HepG2 (cell line): ENCODE measurements around the gene SCIN. TPM values are rescaled to one million over a fixed set of nuclear protein-coding genes. Genes with fewer than 3 reads are reported as not detected.

Source experiments
- ATAC-seq: fragments of 200-7000 bp; cut with Tn5 transposase; 3 replicates; pipeline ENCODE4 v1.9.1; 2020; ENCODE audit warnings: mild to moderate bottlenecking, moderate library complexity
- BruUV-seq: library from RNA; stranded (reverse); fragments of 400-500 nt; replicated peaks from 2 replicates; lab custom pipeline; 2021; lab: Mats Ljungman, UMichigan
- CTCF ChIA-PET: fragments of 300-600 bp; formaldehyde crosslinking; extraction: SDS; loops from one replicate; lab custom pipeline; 2021; ENCODE audit warnings: low total read pairs, inconsistent platforms, low intra/inter-chr PET ratio; lab: Yijun Ruan, JAX
- POLR2A ChIA-PET: fragments of 350-600 bp; sonication (Branson Sonifier 250); formaldehyde crosslinking; loops from one replicate; lab custom pipeline; 2020; ENCODE audit warnings: antibody characterized with exemption, inconsistent platforms; lab: Yijun Ruan, JAX
- DNase-seq: peaks from one replicate; pipeline ENCODE4 v3.0.0-alpha.2; 2015; ENCODE audit warnings: low spot score
- FAIRE-seq: peaks from 3 replicates; lab custom pipeline; 2011; peaks lifted over from hg19 to GRCh38; lab: Jason Lieb, UNC
- H2AFZ ChIP-seq: one replicate; pipeline ENCODE4 v1.6.1; 2011; ENCODE audit warnings: low read length, inconsistent platforms
- H3K27ac ChIP-seq: fragments of 300-600 bp; 3 replicates; pipeline ENCODE4 v1.8.0; 2011; ENCODE audit warnings: mixed run types, mild to moderate bottlenecking, mixed read lengths, low read length, inconsistent platforms; ENCODE audit not compliant: insufficient read depth; ENCODE audit errors: extremely low read length
- H3K27me3 ChIP-seq, 2 experiments: fragments of 200-600 bp in 1 of 2; 2 replicates in 1 of 2; 3 replicates in 1 of 2; pipeline versions ENCODE4 v1.6.0 to v1.8.0; 2011; ENCODE audit warnings: low read length in 2 of 2, mild to moderate bottlenecking in 2 of 2, moderate library complexity in 2 of 2, inconsistent platforms in 1 of 2; ENCODE audit not compliant: insufficient read depth in 2 of 2, control insufficient read depth in 1 of 2
- H3K36me3 ChIP-seq, 2 experiments: fragments of 200-600 bp in 1 of 2; replicated peaks in 1 of 2; 2 replicates in 1 of 2; 3 replicates in 1 of 2; pipeline versions ENCODE4 v1.5.1 to v1.8.0; 2011; ENCODE audit warnings: low read length in 2 of 2, inconsistent platforms in 1 of 2; ENCODE audit not compliant: insufficient read depth in 2 of 2, control insufficient read depth in 1 of 2
- H3K4me1 ChIP-seq: 2 replicates; pipeline ENCODE4 v1.5.1; 2012; ENCODE audit warnings: low read length, inconsistent platforms; ENCODE audit not compliant: insufficient read depth
- H3K4me2 ChIP-seq: 2 replicates; pipeline ENCODE4 v1.6.0; 2011; ENCODE audit warnings: low read depth, low read length, inconsistent platforms
- H3K4me3 ChIP-seq, 3 experiments: fragments of 200-600 bp in 1 of 3; sonication (generic), shearing (Covaris generic) in 1 of 3; replicated peaks in 1 of 3; 2 replicates each; pipeline ENCODE4 v1.5.1; 2011 to 2016; ENCODE audit warnings: low read length in 3 of 3, inconsistent platforms in 2 of 3, low read depth in 2 of 3, mild to moderate bottlenecking in 2 of 3, control low read depth in 1 of 3, mixed read lengths in 1 of 3; ENCODE audit not compliant: insufficient read depth in 1 of 3
- H3K79me2 ChIP-seq: one replicate; pipeline ENCODE4 v1.6.1; 2011; ENCODE audit warnings: low read length, inconsistent platforms; ENCODE audit not compliant: insufficient read depth
- H3K9ac ChIP-seq: 2 replicates; pipeline ENCODE4 v1.6.0; 2011; ENCODE audit warnings: mild to moderate bottlenecking, low read depth, low read length, inconsistent platforms; ENCODE audit not compliant: insufficient read depth
- H3K9me3 ChIP-seq: 2 replicates; pipeline ENCODE4 v1.5.1; 2012; ENCODE audit warnings: mild to moderate bottlenecking, low read length
- H4K20me1 ChIP-seq: 2 replicates; pipeline ENCODE4 v1.6.0; 2011; ENCODE audit warnings: inconsistent platforms, mild to moderate bottlenecking, low read length, moderate library complexity; ENCODE audit not compliant: insufficient read depth
- MYC ChIP-seq: sonication (generic); formaldehyde crosslinking; IDR thresholded peaks from 2 replicates; pipeline ENCODE4 v1.9.0; 2021; ENCODE audit warnings: missing genetic modification reagents, borderline replicate concordance
- POLR2A ChIP-seq, 2 experiments: IDR thresholded peaks; 2 replicates each; pipeline ENCODE4 v1.6.1; 2011; ENCODE audit warnings: low read depth in 2 of 2, low read length in 2 of 2, mild to moderate bottlenecking in 1 of 2, moderate library complexity in 1 of 2; ENCODE audit not compliant: insufficient read depth in 1 of 2
- STAG1 ChIP-seq: sonication (generic); formaldehyde crosslinking; IDR thresholded peaks from 2 replicates; pipeline ENCODE4 v1.4.0; 2020; ENCODE audit warnings: missing genetic modification reagents
- ZSCAN22 ChIP-seq: sonication (generic); formaldehyde crosslinking; IDR thresholded peaks from 2 replicates; pipeline ENCODE4 v1.4.0; 2020; ENCODE audit warnings: mild to moderate bottlenecking, missing genetic modification reagents
- WGBS: methylation state at CpG from one replicate; pipeline ENCODE4 v1.1.6; 2017; ENCODE audit warnings: low lambda C conversion rate; 5-methylcytosine and 5-hydroxymethylcytosine counted together
- in situ Hi-C: cut with HindIII; loops from 2 replicates; pipeline ENCODE4 v1.10.0; 2017; ENCODE audit warnings: low pct_unique_long_range_greater_than_20kb; ENCODE audit not compliant: extremely low pct_ligation_motif_present
- intact Hi-C: fragments of 100-400 bp; cut with micrococcal nuclease; formaldehyde crosslinking; loops from one replicate; pipeline ENCODE4 v1.10.0; 2022; ENCODE audit not compliant: unreplicated experiment
- polyA plus RNA-seq, 8 experiments: library from polyadenylated mRNA; depleted of rRNA in 3 of 8; stranded (reverse) in 7 of 8; unstranded in 1 of 8; fragments of >200 nt; fragmentation: Illumina TruSeq in 4 of 8; extraction: Trizol in 4 of 8; gene quantifications; 2 replicates each; pipeline versions ENCODE4 v1.2.1 to v1.2.3, GENCODE V29; 2011 to 2016; ENCODE audit warnings: low read depth in 4 of 8, missing spikeins in 1 of 8, mixed read lengths in 1 of 8; ENCODE audit not compliant: insufficient read depth in 1 of 8
- total RNA-seq, 5 experiments: library from RNA; depleted of rRNA; stranded (reverse); fragments of >200 nt; fragmentation: Illumina TruSeq; extraction: Trizol; gene quantifications; 2 replicates each; pipeline ENCODE4 v1.2.3, GENCODE V29; 2016; ENCODE audit warnings: low read depth in 1 of 5
- TF ChIP-seq, protein P1 (sequence below): sonication (generic); formaldehyde crosslinking; IDR thresholded peaks from 2 replicates; pipeline ENCODE4 v1.5.0; 2020; ENCODE audit warnings: mild to moderate bottlenecking, missing genetic modification reagents, moderate library complexity
- TF ChIP-seq, protein P2 (sequence below): sonication (generic); formaldehyde crosslinking; IDR thresholded peaks from 2 replicates; pipeline ENCODE4 v1.4.0; 2020; ENCODE audit warnings: missing genetic modification reagents

SCIN gene
- total and polyA plus RNA-seq, 2 of the 13 experiments (the other 11 are each of a cell fraction or from before 2014, with no cell fraction given): not detected

DNA sequence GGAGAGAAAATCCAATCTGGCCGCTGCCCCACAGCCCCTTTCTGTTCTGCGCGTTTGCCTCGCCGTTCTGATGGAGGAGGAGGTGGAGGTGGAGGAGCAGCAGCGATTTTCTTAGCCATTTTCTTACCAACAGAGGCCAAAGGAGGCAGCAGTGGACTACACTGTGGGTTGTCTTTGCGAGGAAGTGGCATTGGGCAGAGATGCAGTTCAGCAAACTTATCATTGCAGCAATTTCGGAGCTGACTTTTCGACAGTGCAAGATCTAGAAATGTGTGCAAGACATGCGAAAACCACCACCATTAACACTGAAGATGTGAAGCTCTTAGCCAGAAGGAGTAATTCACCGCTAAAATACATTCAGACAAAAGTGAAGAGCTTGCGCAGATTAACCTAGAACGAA is 115.0 kb downstream of the SCIN start:
- intact Hi-C loops: no loop called here
- H3K4me3 ChIP-seq: no peak overlapping the region
- H3K9ac ChIP-seq: no peak overlapping the region
- no peaks in the 10 kb centered on the region for H4K20me1 ChIP-seq
- BruUV-seq: no TSS peak
- 89% methylated on average over 13 of the region's 13 CpGs for WGBS
- peaks cover 53% of the 10 kb centered on the region for H3K4me1 ChIP-seq
- TF ChIP-seq, protein P1, sequence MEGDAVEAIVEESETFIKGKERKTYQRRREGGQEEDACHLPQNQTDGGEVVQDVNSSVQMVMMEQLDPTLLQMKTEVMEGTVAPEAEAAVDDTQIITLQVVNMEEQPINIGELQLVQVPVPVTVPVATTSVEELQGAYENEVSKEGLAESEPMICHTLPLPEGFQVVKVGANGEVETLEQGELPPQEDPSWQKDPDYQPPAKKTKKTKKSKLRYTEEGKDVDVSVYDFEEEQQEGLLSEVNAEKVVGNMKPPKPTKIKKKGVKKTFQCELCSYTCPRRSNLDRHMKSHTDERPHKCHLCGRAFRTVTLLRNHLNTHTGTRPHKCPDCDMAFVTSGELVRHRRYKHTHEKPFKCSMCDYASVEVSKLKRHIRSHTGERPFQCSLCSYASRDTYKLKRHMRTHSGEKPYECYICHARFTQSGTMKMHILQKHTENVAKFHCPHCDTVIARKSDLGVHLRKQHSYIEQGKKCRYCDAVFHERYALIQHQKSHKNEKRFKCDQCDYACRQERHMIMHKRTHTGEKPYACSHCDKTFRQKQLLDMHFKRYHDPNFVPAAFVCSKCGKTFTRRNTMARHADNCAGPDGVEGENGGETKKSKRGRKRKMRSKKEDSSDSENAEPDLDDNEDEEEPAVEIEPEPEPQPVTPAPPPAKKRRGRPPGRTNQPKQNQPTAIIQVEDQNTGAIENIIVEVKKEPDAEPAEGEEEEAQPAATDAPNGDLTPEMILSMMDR (CRISPR knock-in tag): peak; percentile 33; the same call in 1 of the 2 replicates
- no peak for TF ChIP-seq MYC
- 0 out of 2 replicates have a peak, but pooled peaks have one; percentile 53 for TF ChIP-seq ZSCAN22 (CRISPR knock-in tag)
- TF ChIP-seq, protein P2, sequence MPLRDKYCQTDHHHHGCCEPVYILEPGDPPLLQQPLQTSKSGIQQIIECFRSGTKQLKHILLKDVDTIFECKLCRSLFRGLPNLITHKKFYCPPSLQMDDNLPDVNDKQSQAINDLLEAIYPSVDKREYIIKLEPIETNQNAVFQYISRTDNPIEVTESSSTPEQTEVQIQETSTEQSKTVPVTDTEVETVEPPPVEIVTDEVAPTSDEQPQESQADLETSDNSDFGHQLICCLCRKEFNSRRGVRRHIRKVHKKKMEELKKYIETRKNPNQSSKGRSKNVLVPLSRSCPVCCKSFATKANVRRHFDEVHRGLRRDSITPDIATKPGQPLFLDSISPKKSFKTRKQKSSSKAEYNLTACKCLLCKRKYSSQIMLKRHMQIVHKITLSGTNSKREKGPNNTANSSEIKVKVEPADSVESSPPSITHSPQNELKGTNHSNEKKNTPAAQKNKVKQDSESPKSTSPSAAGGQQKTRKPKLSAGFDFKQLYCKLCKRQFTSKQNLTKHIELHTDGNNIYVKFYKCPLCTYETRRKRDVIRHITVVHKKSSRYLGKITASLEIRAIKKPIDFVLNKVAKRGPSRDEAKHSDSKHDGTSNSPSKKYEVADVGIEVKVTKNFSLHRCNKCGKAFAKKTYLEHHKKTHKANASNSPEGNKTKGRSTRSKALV: no peak
- TF ChIP-seq POLR2A (IDR thresholded peaks at IDR 0.05; ENCODE audit: insufficient read depth in 1 of 2, low read depth in 2 of 2, low read length in 2 of 2): no peak
- TF ChIP-seq STAG1: peak; percentile 63
- CTCF ChIA-PET: interaction anchor here (2.2 kb wide), 1 partner anchor 47 kb away, joined by 8 read pairs; no protein-coding TSS in a partner anchor
- no peaks in the 10 kb centered on the region for H3K36me3 ChIP-seq
- FAIRE-seq: no peak
- in situ Hi-C loops: loop anchor here (10.0 to 25.0 kb wide), 2 partner anchors 427 to 489 kb away; no protein-coding TSS in a partner anchor
- no peaks in the 10 kb centered on the region for H3K27me3 ChIP-seq
- no peaks in the 10 kb centered on the region for H3K9me3 ChIP-seq
- no peak overlapping the region for H3K4me2 ChIP-seq
- POLR2A ChIA-PET: no interaction called here
- no peak for DNase-seq
- peaks cover 25% of the 10 kb centered on the region for H3K79me2 ChIP-seq
- no peak for ATAC-seq
- no peak overlapping the region for H3K27ac ChIP-seq
- no peak overlapping the region for H2AFZ ChIP-seq
